ENCODE data around the gene ADAM11. TPM values are rescaled to one million over a fixed set of nuclear protein-coding genes. Genes with fewer than 3 reads are reported as not detected.
A peak's percentile ranks its signal among the peaks of the same experiment; 100 is the strongest.

ADAM11 gene
- total RNA-seq, 4 donors from 2014 or later = 0.67 to 1.4 TPM; not detected in 2

GRCh38 chr17:44759916-44760243 lies 1.1 kb downstream of the ADAM11 start:
- DNase-seq = no peak
- H3K36me3 ChIP-seq = no peaks in the 10 kb centered on the region
- H3K4me3 ChIP-seq = no peak overlapping the region
- H3K9me3 ChIP-seq = no peaks in the 10 kb centered on the region
- H3K27ac ChIP-seq = no peak overlapping the region
- TF ChIP-seq POLR2A (IDR thresholded peaks at IDR 0.05) = no peak
- TF ChIP-seq, protein P1, sequence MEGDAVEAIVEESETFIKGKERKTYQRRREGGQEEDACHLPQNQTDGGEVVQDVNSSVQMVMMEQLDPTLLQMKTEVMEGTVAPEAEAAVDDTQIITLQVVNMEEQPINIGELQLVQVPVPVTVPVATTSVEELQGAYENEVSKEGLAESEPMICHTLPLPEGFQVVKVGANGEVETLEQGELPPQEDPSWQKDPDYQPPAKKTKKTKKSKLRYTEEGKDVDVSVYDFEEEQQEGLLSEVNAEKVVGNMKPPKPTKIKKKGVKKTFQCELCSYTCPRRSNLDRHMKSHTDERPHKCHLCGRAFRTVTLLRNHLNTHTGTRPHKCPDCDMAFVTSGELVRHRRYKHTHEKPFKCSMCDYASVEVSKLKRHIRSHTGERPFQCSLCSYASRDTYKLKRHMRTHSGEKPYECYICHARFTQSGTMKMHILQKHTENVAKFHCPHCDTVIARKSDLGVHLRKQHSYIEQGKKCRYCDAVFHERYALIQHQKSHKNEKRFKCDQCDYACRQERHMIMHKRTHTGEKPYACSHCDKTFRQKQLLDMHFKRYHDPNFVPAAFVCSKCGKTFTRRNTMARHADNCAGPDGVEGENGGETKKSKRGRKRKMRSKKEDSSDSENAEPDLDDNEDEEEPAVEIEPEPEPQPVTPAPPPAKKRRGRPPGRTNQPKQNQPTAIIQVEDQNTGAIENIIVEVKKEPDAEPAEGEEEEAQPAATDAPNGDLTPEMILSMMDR (IDR thresholded peaks at IDR 0.05) = no peak
- peaks cover 0 to 10% (median 4%) of the 10 kb centered on the region in 4 donors for H3K4me1 ChIP-seq
- H3K27me3 ChIP-seq = peaks cover 0 to 15% of the 10 kb centered on the region in 2 donors

DNA sequence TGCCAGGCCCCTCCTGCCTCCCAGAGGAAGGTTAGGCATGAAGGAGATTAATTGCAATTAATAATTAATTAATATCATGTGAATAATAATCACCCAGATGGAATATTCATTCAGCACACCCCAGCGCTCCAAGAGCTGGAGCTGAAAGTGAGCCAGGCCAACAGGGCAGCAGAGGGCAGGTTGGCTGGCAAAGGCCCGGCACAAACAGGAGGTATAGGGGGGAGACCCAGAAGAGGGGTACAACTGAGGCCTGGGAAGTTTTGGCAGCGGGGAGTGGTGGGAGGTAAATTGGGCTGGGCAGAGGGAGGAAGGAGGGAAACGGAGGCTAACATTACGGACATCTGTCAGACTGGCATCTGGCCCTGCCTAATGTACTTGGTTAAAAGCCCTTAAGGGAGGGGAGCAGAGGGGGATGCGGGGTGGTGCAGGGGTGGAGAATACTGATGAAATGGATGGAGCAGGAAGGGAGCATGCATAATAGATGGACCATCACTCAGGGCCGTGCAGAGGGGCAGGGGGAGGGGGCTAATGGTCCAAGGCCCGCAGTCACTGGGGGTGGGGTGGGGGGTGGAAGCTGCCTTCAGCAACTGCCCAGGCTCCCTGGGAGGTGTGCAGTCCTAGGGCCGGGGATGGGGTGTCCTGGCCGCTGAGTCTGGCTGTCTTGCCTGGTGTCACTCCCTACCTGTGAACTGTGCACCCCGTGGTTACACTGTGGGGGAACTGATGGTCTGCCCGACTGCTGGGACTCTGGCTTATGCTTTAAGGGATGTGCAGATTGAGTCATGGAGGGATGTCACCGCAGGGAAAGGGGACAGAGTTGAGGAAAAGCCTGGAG lies 1.9 kb downstream of the ADAM11 start:
- TF ChIP-seq, protein P1 (IDR thresholded peaks at IDR 0.05) = no peak
- peak in 1 of 3 donors; percentile 37 for DNase-seq
- H3K4me3 ChIP-seq = no peak overlapping the region
- peaks cover 0 to 10% (median 4%) of the 10 kb centered on the region in 4 donors for H3K4me1 ChIP-seq
- no peaks in the 10 kb centered on the region for H3K36me3 ChIP-seq
- H3K27ac ChIP-seq = no peak overlapping the region
- H3K9me3 ChIP-seq = no peaks in the 10 kb centered on the region
- H3K27me3 ChIP-seq = peaks cover 0 to 15% of the 10 kb centered on the region in 2 donors

DNA sequence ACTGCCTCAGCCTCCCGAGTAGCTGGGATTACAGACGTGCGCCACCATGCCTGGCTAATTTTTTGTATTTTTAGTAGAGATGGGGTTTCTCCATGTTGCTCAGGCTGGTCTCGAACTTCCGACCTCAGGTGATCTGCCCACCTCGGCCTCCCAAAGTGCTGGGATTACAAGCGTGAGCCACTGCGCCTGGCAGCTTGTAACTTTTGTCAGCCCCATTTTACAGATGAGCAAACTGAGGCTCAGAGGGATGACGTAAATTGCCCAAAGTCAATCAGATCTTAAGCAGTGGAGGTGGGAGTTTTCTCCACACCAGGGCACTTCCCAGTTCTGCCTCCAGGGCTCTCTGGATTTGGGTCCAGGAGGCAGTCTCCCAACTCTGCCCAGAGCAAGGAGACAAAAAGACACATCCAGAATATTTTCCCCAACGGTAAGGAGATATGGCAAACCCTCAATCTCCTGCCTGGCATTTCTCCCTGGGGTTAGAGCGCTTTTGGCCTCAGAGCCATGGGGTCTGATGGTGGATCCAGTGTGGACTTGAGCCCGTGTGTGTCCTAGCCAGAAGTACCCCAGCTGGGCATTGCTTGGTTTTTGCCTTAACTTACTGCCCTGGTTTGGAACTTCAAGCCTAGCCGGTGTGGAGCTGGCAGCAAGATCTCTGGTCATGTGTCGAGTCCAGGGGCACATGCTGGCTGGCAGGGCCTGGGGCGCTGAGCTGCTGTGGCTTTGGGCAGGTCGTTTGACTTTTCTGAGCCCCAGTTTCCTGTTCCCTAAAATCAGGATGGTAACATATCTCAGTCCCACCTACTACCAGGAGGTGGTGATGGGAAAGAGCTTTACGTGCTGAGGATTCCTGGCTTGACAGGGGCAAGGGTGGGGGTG lies 3.4 kb downstream of the ADAM11 start:
- Histone ChIP-seq H3K27me3 (peaks cover 0 to 15% of the 10 kb centered on the region in 2 donors), H3K4me1 (peaks cover 0 to 10% (median 4%) of the 10 kb centered on the region in 4 donors), H3K9me3 (no peaks in the 10 kb centered on the region), H3K4me3 (no peak overlapping the region), H3K36me3 (no peaks in the 10 kb centered on the region), H3K27ac (no peak overlapping the region)
- no peak for DNase-seq
- TF ChIP-seq, protein P1 (IDR thresholded peaks at IDR 0.05) = no peak
- TF ChIP-seq POLR2A (IDR thresholded peaks at IDR 0.05) = no peak

DNA sequence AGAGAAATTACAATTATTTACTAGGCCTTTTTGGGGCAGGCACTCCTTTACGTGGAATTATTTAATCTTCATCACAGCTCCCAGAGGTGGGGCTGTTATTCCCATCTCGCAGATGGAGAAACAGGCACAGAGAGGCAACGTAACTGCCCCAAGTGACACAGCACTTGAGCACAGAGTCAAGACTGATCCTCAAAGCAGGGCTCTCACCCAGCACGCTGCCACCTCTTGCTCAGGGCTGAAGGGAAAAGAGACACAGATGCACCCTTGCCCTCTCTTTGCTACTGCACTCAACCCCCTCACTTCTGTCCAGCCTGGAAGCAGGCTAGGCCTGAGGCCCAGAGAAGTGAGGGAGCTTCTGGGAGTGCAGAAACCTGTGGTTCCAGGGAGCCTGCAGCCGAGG lies 4.4 kb downstream of the ADAM11 start:
- H3K27ac ChIP-seq = no peak overlapping the region
- no peaks in the 10 kb centered on the region for H3K9me3 ChIP-seq
- TF ChIP-seq, protein P1 (IDR thresholded peaks at IDR 0.05) = no peak
- TF ChIP-seq POLR2A (IDR thresholded peaks at IDR 0.05) = no peak
- no peak for DNase-seq
- peaks cover 0 to 10% (median 4%) of the 10 kb centered on the region in 4 donors for H3K4me1 ChIP-seq
- H3K27me3 ChIP-seq = peaks cover 0 to 15% of the 10 kb centered on the region in 2 donors
- H3K36me3 ChIP-seq = no peaks in the 10 kb centered on the region
- no peak overlapping the region for H3K4me3 ChIP-seq

- H3K27me3 ChIP-seq = no peaks in the 10 kb centered on the region
- H3K9me3 ChIP-seq = no peaks in the 10 kb centered on the region
- H3K27ac ChIP-seq = no peak overlapping the region
- no peaks in the 10 kb centered on the region for H3K4me1 ChIP-seq
- TF ChIP-seq, protein P1 (IDR thresholded peaks at IDR 0.05) = no peak
- TF ChIP-seq POLR2A (IDR thresholded peaks at IDR 0.05) = no peak
- DNase-seq = no peak
- H3K36me3 ChIP-seq = no peaks in the 10 kb centered on the region
- H3K4me3 ChIP-seq = no peak overlapping the region
Observed at GRCh38 chr17:44765965-44766364, 7.2 kb downstream of the ADAM11 start.

All from Peyer's patch (tissue), 4 donors.